Measurements from ENCODE around the gene FOXN4.

Gene FOXN4

GRCh38 chr12:109273354-109273753 is 35.7 kb downstream of the FOXN4 start:
- H3K36me3 ChIP-seq = no peaks in the 10 kb centered on the region
- no peaks in the 10 kb centered on the region for H3K9me3 ChIP-seq
- H3K27ac ChIP-seq = no peak overlapping the region
- H3K9ac ChIP-seq = no peak overlapping the region
- no peaks in the 10 kb centered on the region for H4K20me1 ChIP-seq
- no peak overlapping the region for H3K4me2 ChIP-seq
- no peak overlapping the region for H3K4me3 ChIP-seq
- no peak for TF ChIP-seq Cebpa-rat (IDR thresholded peaks at IDR 0.05)
- no peaks in the 10 kb centered on the region for H3K27me3 ChIP-seq
- peaks cover 10% of the 10 kb centered on the region for H3K4me1 ChIP-seq

GRCh38 chr12:109271418-109271817 is 37.7 kb downstream of the FOXN4 start:
- no peak overlapping the region for H3K4me3 ChIP-seq
- no peaks in the 10 kb centered on the region for H3K27me3 ChIP-seq
- H3K9ac ChIP-seq = no peak overlapping the region
- no peak for TF ChIP-seq Cebpa-rat (IDR thresholded peaks at IDR 0.05)
- H3K27ac ChIP-seq = no peak overlapping the region
- no peaks in the 10 kb centered on the region for H3K9me3 ChIP-seq
- no peaks in the 10 kb centered on the region for H3K36me3 ChIP-seq
- H3K4me1 ChIP-seq = peaks cover 2% of the 10 kb centered on the region
- H4K20me1 ChIP-seq = no peaks in the 10 kb centered on the region
- no peak overlapping the region for H3K4me2 ChIP-seq

DNA sequence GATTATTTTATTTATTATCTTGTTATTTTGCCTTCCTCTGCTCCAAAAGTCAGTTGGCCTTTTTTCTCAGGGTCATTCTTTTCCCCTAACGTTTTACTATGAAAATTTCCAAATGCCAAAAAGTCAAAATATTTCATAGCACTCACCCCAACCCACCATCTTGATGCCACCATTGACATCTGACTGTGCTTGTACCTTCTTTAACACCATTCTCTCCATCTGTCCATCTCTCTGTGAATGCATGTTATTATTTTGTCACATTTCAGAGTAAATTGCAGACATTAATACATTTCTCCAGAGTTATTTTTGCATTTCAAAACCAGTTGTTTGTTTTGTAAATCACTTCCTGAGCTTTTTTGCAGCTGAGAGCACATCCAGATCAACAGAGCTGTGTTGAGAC is 38.6 kb downstream of the FOXN4 start:
- Histone ChIP-seq H3K9ac (no peak overlapping the region), H3K27ac (no peak overlapping the region), H3K9me3 (no peaks in the 10 kb centered on the region), H3K36me3 (no peaks in the 10 kb centered on the region; the same call in 1 of the 2 replicates), H3K27me3 (no peaks in the 10 kb centered on the region), H3K4me2 (no peak overlapping the region), H3K4me1 (no peaks in the 10 kb centered on the region), H3K4me3 (no peak overlapping the region), H4K20me1 (no peaks in the 10 kb centered on the region)
- no peak for TF ChIP-seq Cebpa-rat (IDR thresholded peaks at IDR 0.05)

DNA sequence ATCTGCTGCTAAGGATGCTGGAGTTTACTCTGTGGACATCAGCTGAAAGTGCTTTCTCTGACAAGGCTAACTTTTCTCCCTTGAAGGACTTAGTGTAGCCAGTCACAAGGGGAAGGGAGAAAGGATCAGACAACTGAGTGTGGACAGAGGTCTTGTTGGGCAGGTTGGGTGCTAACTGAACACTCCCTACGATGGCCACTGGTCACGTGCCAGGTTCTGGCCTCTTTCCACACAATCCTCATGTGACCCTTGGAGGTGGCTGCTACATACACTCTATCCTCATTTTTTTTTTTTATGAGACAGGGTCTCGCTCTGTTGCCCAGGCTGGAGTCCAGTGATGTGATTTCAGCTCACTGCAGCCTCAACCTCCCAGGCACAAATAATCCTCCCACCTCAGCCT is 39.7 kb downstream of the FOXN4 start:
- Histone ChIP-seq H3K27me3 (no peaks in the 10 kb centered on the region), H3K4me2 (no peak overlapping the region), H3K4me3 (no peak overlapping the region), H3K36me3 (no peaks in the 10 kb centered on the region; the same call in 1 of the 2 replicates), H3K9me3 (no peaks in the 10 kb centered on the region), H3K27ac (no peak overlapping the region), H4K20me1 (no peaks in the 10 kb centered on the region), H3K4me1 (no peaks in the 10 kb centered on the region), H3K9ac (no peak overlapping the region)
- no peak for TF ChIP-seq Cebpa-rat (IDR thresholded peaks at IDR 0.05)

DNA sequence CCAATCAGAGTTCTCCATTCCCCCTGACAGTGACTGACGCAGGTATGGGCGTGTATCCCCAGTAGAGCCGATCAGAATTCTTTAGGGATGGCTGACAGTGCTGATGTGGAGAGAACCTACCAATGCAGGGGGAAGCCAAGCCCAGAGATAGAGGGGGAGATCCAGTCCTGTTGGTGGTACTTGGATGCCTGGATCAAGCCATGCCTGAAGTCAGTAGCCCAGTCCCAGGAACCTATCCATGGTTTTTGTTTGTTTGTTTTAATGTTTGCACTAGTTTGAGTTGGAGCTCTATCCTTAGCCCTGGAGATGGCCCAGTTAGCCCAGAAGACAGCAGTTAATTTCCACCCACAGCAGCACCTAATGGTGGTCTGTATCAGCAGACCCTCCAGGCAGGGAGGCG is 40.2 kb downstream of the FOXN4 start:
- H3K4me1 ChIP-seq = no peaks in the 10 kb centered on the region
- H3K9ac ChIP-seq = no peak overlapping the region
- no peaks in the 10 kb centered on the region for H3K27me3 ChIP-seq
- TF ChIP-seq Cebpa-rat (IDR thresholded peaks at IDR 0.05) = no peak
- no peak overlapping the region for H3K4me3 ChIP-seq
- H3K9me3 ChIP-seq = no peaks in the 10 kb centered on the region
- no peaks in the 10 kb centered on the region for H4K20me1 ChIP-seq
- H3K4me2 ChIP-seq = no peak overlapping the region
- no peak overlapping the region for H3K27ac ChIP-seq
- no peaks in the 10 kb centered on the region; the same call in 1 of the 2 replicates for H3K36me3 ChIP-seq

GRCh38 chr12:109267361-109267760 is 41.7 kb downstream of the FOXN4 start:
- H4K20me1 ChIP-seq = no peaks in the 10 kb centered on the region
- H3K27ac ChIP-seq = no peak overlapping the region
- no peaks in the 10 kb centered on the region for H3K9me3 ChIP-seq
- no peaks in the 10 kb centered on the region for H3K4me1 ChIP-seq
- H3K9ac ChIP-seq = no peak overlapping the region
- H3K4me3 ChIP-seq = no peak overlapping the region
- H3K4me2 ChIP-seq = no peak overlapping the region
- no peaks in the 10 kb centered on the region for H3K27me3 ChIP-seq
- H3K36me3 ChIP-seq = no peaks in the 10 kb centered on the region; the same call in 1 of the 2 replicates
- no peak for TF ChIP-seq Cebpa-rat (IDR thresholded peaks at IDR 0.05)

- Histone ChIP-seq H3K27ac (no peak overlapping the region), H3K36me3 (no peaks in the 10 kb centered on the region; the same call in 1 of the 2 replicates), H3K9me3 (no peaks in the 10 kb centered on the region), H4K20me1 (no peaks in the 10 kb centered on the region), H3K4me1 (no peaks in the 10 kb centered on the region), H3K9ac (no peak overlapping the region), H3K4me3 (no peak overlapping the region), H3K27me3 (no peaks in the 10 kb centered on the region), H3K4me2 (no peak overlapping the region)
- TF ChIP-seq Cebpa-rat (IDR thresholded peaks at IDR 0.05) = no peak
These were observed 42.8 kb downstream of the FOXN4 start for GRCh38 chr12:109266106-109266879.

DNA sequence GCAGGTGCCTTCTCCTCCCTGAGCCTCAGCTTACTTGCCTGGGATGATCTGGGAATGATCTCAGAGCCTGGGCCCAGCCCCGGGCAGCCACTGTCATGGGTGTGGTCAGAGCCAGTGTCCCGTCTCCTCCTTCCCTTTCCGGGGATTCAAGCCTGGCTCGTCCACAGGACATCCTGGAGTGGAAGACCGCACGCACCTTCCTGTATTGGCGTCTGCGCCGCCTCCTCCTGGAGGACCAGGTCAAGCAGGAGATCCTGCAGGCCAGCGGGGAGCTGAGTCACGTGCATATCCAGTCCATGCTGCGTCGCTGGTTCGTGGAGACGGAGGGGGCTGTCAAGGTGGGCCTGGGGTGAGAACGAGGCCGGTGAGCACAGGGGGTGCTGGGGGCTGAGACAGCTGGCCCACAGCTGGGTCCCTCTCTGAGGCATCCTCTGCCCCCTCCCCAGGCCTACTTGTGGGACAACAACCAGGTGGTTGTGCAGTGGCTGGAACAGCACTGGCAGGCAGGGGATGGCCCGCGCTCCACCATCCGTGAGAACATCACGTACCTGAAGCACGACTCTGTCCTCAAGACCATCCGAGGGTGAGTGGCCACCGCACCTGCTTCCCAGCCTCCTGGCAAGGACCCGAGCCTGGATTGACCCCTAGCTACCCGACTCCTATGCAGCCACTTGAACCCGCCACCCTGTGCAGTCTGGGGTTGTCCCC is 44.0 kb downstream of the FOXN4 start:
- H3K27me3 ChIP-seq = no peaks in the 10 kb centered on the region
- H3K27ac ChIP-seq = no peak overlapping the region
- no peaks in the 10 kb centered on the region for H4K20me1 ChIP-seq
- TF ChIP-seq Cebpa-rat (IDR thresholded peaks at IDR 0.05) = no peak
- no peak overlapping the region for H3K9ac ChIP-seq
- no peak overlapping the region for H3K4me2 ChIP-seq
- H3K4me3 ChIP-seq = no peak overlapping the region
- H3K9me3 ChIP-seq = no peaks in the 10 kb centered on the region
- H3K36me3 ChIP-seq = no peaks in the 10 kb centered on the region; the same call in 1 of the 2 replicates
- no peaks in the 10 kb centered on the region for H3K4me1 ChIP-seq

DNA sequence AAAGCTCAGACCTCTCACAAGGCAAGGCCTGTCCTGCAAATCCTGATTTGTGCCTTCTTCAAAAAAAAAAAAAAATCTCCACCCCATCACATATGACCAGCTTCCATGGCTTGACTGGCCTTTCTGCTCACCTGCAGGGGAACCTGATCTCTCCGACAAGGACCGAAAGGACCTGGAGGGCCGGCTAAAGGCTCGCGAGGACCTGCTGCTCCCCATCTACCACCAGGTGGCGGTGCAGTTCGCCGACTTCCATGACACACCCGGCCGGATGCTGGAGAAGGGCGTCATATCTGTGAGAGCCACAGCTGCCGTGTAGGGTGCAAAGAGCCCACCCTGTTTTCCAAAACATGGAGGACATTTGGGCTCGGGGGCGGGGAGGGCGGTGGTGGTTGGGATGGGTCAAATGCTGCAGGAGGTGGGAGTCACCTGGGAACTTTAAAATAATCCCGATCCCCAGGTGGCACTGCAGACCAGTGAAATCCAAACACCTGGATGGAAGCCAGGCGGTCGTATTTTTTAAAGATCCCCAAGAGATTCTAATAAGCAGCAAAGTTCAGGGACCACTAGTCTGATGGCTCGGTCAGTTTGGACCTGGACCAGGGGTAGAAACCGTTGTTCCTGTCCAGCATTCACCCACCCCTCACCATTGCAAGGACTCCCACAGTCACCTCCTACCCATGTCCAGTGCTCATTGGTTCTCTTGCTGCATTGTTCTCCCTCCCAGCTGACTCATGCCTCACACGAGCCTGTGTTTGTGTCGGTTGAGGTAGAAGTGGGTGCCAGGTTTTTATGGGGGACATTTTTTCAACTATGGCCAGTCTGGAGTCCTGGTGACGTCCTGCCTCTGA is 44.8 kb downstream of the FOXN4 start:
- H4K20me1 ChIP-seq = no peaks in the 10 kb centered on the region
- no peak overlapping the region for H3K4me3 ChIP-seq
- H3K27me3 ChIP-seq = no peaks in the 10 kb centered on the region
- H3K4me2 ChIP-seq = no peak overlapping the region
- no peaks in the 10 kb centered on the region; the same call in 1 of the 2 replicates for H3K36me3 ChIP-seq
- no peak overlapping the region for H3K9ac ChIP-seq
- no peak overlapping the region for H3K27ac ChIP-seq
- H3K4me1 ChIP-seq = no peaks in the 10 kb centered on the region
- TF ChIP-seq Cebpa-rat (IDR thresholded peaks at IDR 0.05) = no peak
- H3K9me3 ChIP-seq = no peaks in the 10 kb centered on the region

All from BLaER1 (cell line).